ENCODE results near the gene OR1E1. TPM values are rescaled to one million over a fixed set of nuclear protein-coding genes. Genes with fewer than 3 reads are reported as not detected.

The OR1E1 gene
- total RNA-seq, result not detected
- polyA plus RNA-seq, result not detected
- long read RNA-seq, donor 1, result 0 reads
- long read RNA-seq, donor 2, result 0 reads
- long read RNA-seq, donor 3, result 0 reads
- long read RNA-seq, donor 4, result 0 reads
- long read RNA-seq, donor 5, result 0 reads
- long read RNA-seq, donor 6, result 0 reads
- long read RNA-seq, donor 7, result 0 reads
- long read RNA-seq, donor 8, result 0 reads
- long read RNA-seq, donor 9, result 0 reads
- long read RNA-seq, donor 10, result 0 reads

GRCh38 chr17:3398310-3398709 lies at the start of gene OR1E1:
Gene OR1E1, minus strand, starts transcription at chr17:3398410. Its CDS starts 0 bp downstream, at chr17:3398410.
- no peak within 1 kb of the TSS for H3K4me3 ChIP-seq
- intact Hi-C loops (cut with DNase I), result no loop called here
- 69 to 91% (median 77%) methylated on average over 1 of the region's 1 CpG for WGBS, 4 donors
- no peaks in the 10 kb centered on the region for H3K36me3 ChIP-seq (replicated peaks in 1 of 2)
- DNase-seq, result no peak
- H3K27ac ChIP-seq, result no peak within 1 kb of the TSS
- no peaks in the 10 kb centered on the region for H3K4me1 ChIP-seq (replicated peaks in 1 of 2)
- TF ChIP-seq POLR2A (IDR thresholded peaks at IDR 0.05) (no peak), CTCF (IDR thresholded peaks at IDR 0.05) (no peak)
- peaks cover 3% of the 10 kb centered on the region for H3K27me3 ChIP-seq
- no peaks in the 10 kb centered on the region for H3K9me3 ChIP-seq (replicated peaks in 1 of 3)

- Histone ChIP-seq H3K4me1 (replicated peaks in 1 of 2) (no peaks in the 10 kb centered on the region), H3K27me3 (no peaks in the 10 kb centered on the region), H3K36me3 (replicated peaks in 1 of 2) (no peaks in the 10 kb centered on the region), H3K27ac (no peak overlapping the region), H3K9me3 (replicated peaks in 1 of 3) (no peaks in the 10 kb centered on the region), H3K4me3 (no peak overlapping the region)
- DNase-seq, result no peak
- intact Hi-C loops (cut with DNase I), result no loop called here
- TF ChIP-seq POLR2A (IDR thresholded peaks at IDR 0.05) (no peak), CTCF (IDR thresholded peaks at IDR 0.05) (no peak)
- 42 to 60% (median 45%) methylated on average over 2 of the region's 2 CpGs for WGBS, 4 donors
These were observed 49.4 kb upstream of the OR1E1 start for GRCh38 chr17:3447625-3448024.

- H3K27ac ChIP-seq, result no peak overlapping the region
- H3K4me1 ChIP-seq (replicated peaks in 1 of 2), result no peaks in the 10 kb centered on the region
- WGBS, 4 donors, result 46 to 67% (median 61%) methylated on average over 2 of the region's 2 CpGs
- no peaks in the 10 kb centered on the region for H3K36me3 ChIP-seq (replicated peaks in 1 of 2)
- TF ChIP-seq CTCF (IDR thresholded peaks at IDR 0.05) (no peak), POLR2A (IDR thresholded peaks at IDR 0.05) (no peak)
- DNase-seq, result no peak
- H3K27me3 ChIP-seq, result no peaks in the 10 kb centered on the region
- no peak overlapping the region for H3K4me3 ChIP-seq
- intact Hi-C loops (cut with DNase I), result no loop called here
- H3K9me3 ChIP-seq (replicated peaks in 1 of 3), result no peaks in the 10 kb centered on the region
These were observed 42.2 kb upstream of the OR1E1 start for GRCh38 chr17:3440451-3440850.

- Histone ChIP-seq H3K4me1 (replicated peaks in 1 of 2) (no peaks in the 10 kb centered on the region), H3K9me3 (replicated peaks in 1 of 3) (no peaks in the 10 kb centered on the region), H3K36me3 (replicated peaks in 1 of 2) (no peaks in the 10 kb centered on the region), H3K27ac (no peak overlapping the region), H3K4me3 (no peak overlapping the region), H3K27me3 (no peaks in the 10 kb centered on the region)
- intact Hi-C loops (cut with DNase I), result no loop called here
- TF ChIP-seq CTCF (IDR thresholded peaks at IDR 0.05) (no peak), POLR2A (IDR thresholded peaks at IDR 0.05) (no peak)
- WGBS, 4 donors, result 60 to 77% (median 67%) methylated on average over 1 of the region's 1 CpG
- no peak for DNase-seq
These were observed 40.2 kb upstream of the OR1E1 start for GRCh38 chr17:3438368-3438767.
